B cell (primary cell): ENCODE measurements around the gene SLC35F3. TPM values are rescaled to one million over a fixed set of nuclear protein-coding genes. Genes with fewer than 3 reads are reported as not detected.

Experiments used
- ATAC-seq: fragments of 200-7000 bp; cut with Tn5 transposase; one replicate; pipeline ENCODE4 v1.10.0; 2021; ENCODE audit warnings: low read depth, mild to moderate bottlenecking, moderate number of reproducible peaks, moderate library complexity
- CTCF ChIA-PET: fragments of 350-600 bp; sonication (Branson Sonifier 250); formaldehyde crosslinking; loops from one replicate; lab custom pipeline; 2021; ENCODE audit warnings: antibody characterized with exemption, inconsistent platforms; lab: Charles Lee
- POLR2A ChIA-PET: fragments of 350-600 bp; sonication (Branson Sonifier 250); formaldehyde crosslinking; loops from one replicate; lab custom pipeline; 2021; ENCODE audit warnings: antibody characterized with exemption; lab: Charles Lee
- DNase-seq: peaks from one replicate; pipeline ENCODE4 v3.0.0; 2013
- H2AFZ ChIP-seq: 2 replicates; pipeline ENCODE4 v1.6.1; 2012; ENCODE audit warnings: mild to moderate bottlenecking, low read depth, low read length; ENCODE audit not compliant: insufficient read depth, poor library complexity, severe bottlenecking
- H3K27ac ChIP-seq, 2 donors: 1 replicate in 1 of 2; 2 replicates in 1 of 2; pipeline ENCODE4 v1.5.1; 2012 to 2013; ENCODE audit warnings: low read length in 2 of 2, mild to moderate bottlenecking in 2 of 2, moderate library complexity in 1 of 2
- H3K27me3 ChIP-seq, 4 experiments: fragments of 200-600 bp in 1 of 4; sonication (generic) in 1 of 4; replicated peaks in 1 of 4; 1 replicate in 2 of 4; 2 replicates in 2 of 4; pipeline versions ENCODE4 v1.6.1 to v1.7.0; 2013 to 2016; ENCODE audit warnings: low read length in 3 of 4, mild to moderate bottlenecking in 2 of 4, mixed read lengths in 1 of 4, moderate library complexity in 1 of 4; ENCODE audit not compliant: insufficient read depth in 4 of 4, control insufficient read depth in 3 of 4; ENCODE audit errors: control extremely low read depth in 1 of 4
- H3K36me3 ChIP-seq, 2 experiments: replicated peaks in 1 of 2; 1 replicate in 1 of 2; 2 replicates in 1 of 2; pipeline versions ENCODE4 v1.6.1 to v1.7.1; 2013; ENCODE audit warnings: low read length in 1 of 2; ENCODE audit not compliant: insufficient read depth in 2 of 2, control insufficient read depth in 1 of 2; ENCODE audit errors: control extremely low read depth in 1 of 2, extremely low read depth in 1 of 2
- H3K4me1 ChIP-seq, 2 donors: fragments of 200-600 bp in 1 of 2; sonication (generic) in 1 of 2; 1 replicate in 1 of 2; 2 replicates in 1 of 2; pipeline versions ENCODE4 v1.5.1 to v1.6.1; 2013 to 2017; ENCODE audit warnings: low read length in 2 of 2; ENCODE audit not compliant: control insufficient read depth in 2 of 2, insufficient read depth in 2 of 2
- H3K4me2 ChIP-seq: replicated peaks from 2 replicates; pipeline ENCODE3; 2012; ENCODE audit warnings: mild to moderate bottlenecking, low read depth, low read length; ENCODE audit not compliant: poor library complexity, severe bottlenecking
- H3K4me3 ChIP-seq, 5 experiments: fragments of 200-600 bp in 1 of 5; sonication (generic) in 1 of 5; 1 replicate in 3 of 5; 2 replicates in 2 of 5; pipeline versions ENCODE4 v1.5.1 to v1.7.0; 2011 to 2016; ENCODE audit warnings: low read length in 4 of 5, mild to moderate bottlenecking in 4 of 5, low read depth in 2 of 5, control low read depth in 1 of 5, moderate library complexity in 1 of 5; ENCODE audit not compliant: insufficient read depth in 1 of 5; ENCODE audit errors: control extremely low read depth in 1 of 5, extremely low read depth in 1 of 5
- H3K79me2 ChIP-seq: fragments of 200-600 bp; sonication (generic); one replicate; pipeline ENCODE4 v1.6.0; 2016; ENCODE audit warnings: low read length; ENCODE audit not compliant: control insufficient read depth, insufficient read depth
- H3K9ac ChIP-seq: fragments of 200-600 bp; sonication (generic); 2 replicates; pipeline ENCODE4 v1.6.1; 2017; ENCODE audit warnings: mild to moderate bottlenecking, low read length, moderate library complexity
- H3K9me3 ChIP-seq, 3 donors: one replicate each; pipeline versions ENCODE4 v1.6.1 to v1.7.1; 2013; ENCODE audit warnings: low read length in 2 of 3; ENCODE audit not compliant: control insufficient read depth in 2 of 3, insufficient read depth in 1 of 3; ENCODE audit errors: control extremely low read depth in 1 of 3
- H4K20me1 ChIP-seq: 2 replicates; pipeline ENCODE4 v1.6.0; 2012; ENCODE audit warnings: mild to moderate bottlenecking, low read length; ENCODE audit not compliant: insufficient read depth, control insufficient read depth, poor library complexity, severe bottlenecking
- H3K27ac Mint-ChIP-seq: one replicate; pipeline ENCODE4 v1.8.0; 2021; ENCODE audit warnings: mixed read lengths
- H3K27me3 Mint-ChIP-seq: one replicate; pipeline ENCODE4 v1.8.0; 2021; ENCODE audit warnings: mixed read lengths
- H3K4me1 Mint-ChIP-seq: one replicate; pipeline ENCODE4 v1.8.0; 2021; ENCODE audit warnings: mixed read lengths
- H3K4me3 Mint-ChIP-seq: one replicate; pipeline ENCODE4 v1.8.0; 2021; ENCODE audit warnings: mixed read lengths
- H3K9me3 Mint-ChIP-seq: one replicate; pipeline ENCODE4 v1.8.0; 2022; ENCODE audit warnings: mixed read lengths; ENCODE audit not compliant: insufficient read depth
- CTCF ChIP-seq: fragments of 200-600 bp; IDR thresholded peaks from one replicate; pipeline ENCODE4 v1.8.0; 2022; ENCODE audit warnings: antibody characterized with exemption, mild to moderate bottlenecking
- EZH2 ChIP-seq: IDR thresholded peaks from 2 replicates; pipeline ENCODE4 v1.6.1; 2012; ENCODE audit warnings: borderline replicate concordance, low read depth, mild to moderate bottlenecking, moderate library complexity, low read length; ENCODE audit not compliant: insufficient read depth, poor library complexity, severe bottlenecking
- intact Hi-C: fragments of 100-400 bp; cut with micrococcal nuclease; formaldehyde crosslinking; loops from one replicate; pipeline ENCODE4 v1.10.0; 2022
- polyA plus RNA-seq: library from polyadenylated mRNA; depleted of rRNA; stranded (reverse); fragments of >200 nt; gene quantifications from 2 replicates; pipeline ENCODE4 v1.2.3, GENCODE V29; 2012
- total RNA-seq, 2 donors: library from RNA; stranded (reverse); fragments of 120-200 nt in 1 of 2; gene quantifications; 1 replicate in 1 of 2; 2 replicates in 1 of 2; pipeline versions ENCODE4 v1.2.3 to v1.2.4, GENCODE V29; 2013 to 2022

SLC35F3 gene
- total and polyA plus RNA-seq, 2 donors (not counting 1 experiment from before 2014, with no cell fraction given) = not detected

GRCh38 chr1:234001817-234002216 is 97.3 kb downstream of the SLC35F3 start:
- Mint-ChIP-seq H3K4me3 (no peak overlapping the region), H3K9me3 (no peaks in the 10 kb centered on the region), H3K27me3 (peaks cover 22% of the 10 kb centered on the region), H3K4me1 (no peaks in the 10 kb centered on the region), H3K27ac (no peak overlapping the region)
- no peak overlapping the region for H3K27ac ChIP-seq
- ATAC-seq (no peak), DNase-seq (no peak)
- no peak overlapping the region for H3K9ac ChIP-seq
- H4K20me1 ChIP-seq = no peaks in the 10 kb centered on the region
- CTCF ChIA-PET = no interaction called here
- no peak overlapping the region for H3K4me3 ChIP-seq
- intact Hi-C loops = no loop called here
- H3K27me3 ChIP-seq = no peaks in the 10 kb centered on the region
- no peak overlapping the region for H2AFZ ChIP-seq
- POLR2A ChIA-PET = no interaction called here
- no peaks in the 10 kb centered on the region for H3K4me1 ChIP-seq
- no peak overlapping the region for H3K4me2 ChIP-seq
- H3K9me3 ChIP-seq = peaks cover 0 to 5% (median 0%) of the 10 kb centered on the region in 3 donors
- H3K79me2 ChIP-seq = no peaks in the 10 kb centered on the region
- no peaks in the 10 kb centered on the region for H3K36me3 ChIP-seq
- TF ChIP-seq EZH2 (no peak), CTCF (no peak)

GRCh38 chr1:234004591-234004990 is 100.1 kb downstream of the SLC35F3 start:
- Histone ChIP-seq H3K9ac (no peak overlapping the region), H3K4me3 (no peak overlapping the region), H3K4me1 (no peaks in the 10 kb centered on the region), H3K9me3 (no peaks in the 10 kb centered on the region), H3K27ac (no peak overlapping the region), H3K36me3 (no peaks in the 10 kb centered on the region), H4K20me1 (no peaks in the 10 kb centered on the region), H3K4me2 (no peak overlapping the region), H3K27me3 (no peaks in the 10 kb centered on the region), H2AFZ (no peak overlapping the region), H3K79me2 (no peaks in the 10 kb centered on the region)
- TF ChIP-seq CTCF (no peak), EZH2 (no peak)
- intact Hi-C loops = no loop called here
- ATAC-seq (no peak), DNase-seq (no peak)
- ChIA-PET POLR2A (no interaction called here), CTCF (no interaction called here)
- Mint-ChIP-seq H3K4me1 (no peaks in the 10 kb centered on the region), H3K27me3 (peaks cover 17% of the 10 kb centered on the region), H3K27ac (no peak overlapping the region), H3K4me3 (no peak overlapping the region), H3K9me3 (peaks cover 3% of the 10 kb centered on the region)
